HepG2 (cell line): ENCODE measurements around the gene FLVCR1. TPM values are rescaled to one million over a fixed set of nuclear protein-coding genes. Genes with fewer than 3 reads are reported as not detected.

ENCODE experiments used
- ATAC-seq: fragments of 200-7000 bp; cut with Tn5 transposase; 3 replicates; pipeline ENCODE4 v1.9.1; 2020; ENCODE audit warnings: mild to moderate bottlenecking, moderate library complexity
- BruUV-seq: library from RNA; stranded (reverse); fragments of 400-500 nt; replicated peaks from 2 replicates; lab custom pipeline; 2021; lab: Mats Ljungman, UMichigan
- CTCF ChIA-PET: fragments of 300-600 bp; formaldehyde crosslinking; extraction: SDS; loops from one replicate; lab custom pipeline; 2021; ENCODE audit warnings: low total read pairs, inconsistent platforms, low intra/inter-chr PET ratio; lab: Yijun Ruan, JAX
- POLR2A ChIA-PET: fragments of 350-600 bp; sonication (Branson Sonifier 250); formaldehyde crosslinking; loops from one replicate; lab custom pipeline; 2020; ENCODE audit warnings: antibody characterized with exemption, inconsistent platforms; lab: Yijun Ruan, JAX
- DNase-seq: peaks from one replicate; pipeline ENCODE4 v3.0.0-alpha.2; 2015; ENCODE audit warnings: low spot score
- FAIRE-seq: peaks from 3 replicates; lab custom pipeline; 2011; peaks lifted over from hg19 to GRCh38; lab: Jason Lieb, UNC
- H2AFZ ChIP-seq: one replicate; pipeline ENCODE4 v1.6.1; 2011; ENCODE audit warnings: low read length, inconsistent platforms
- H3K27ac ChIP-seq: fragments of 300-600 bp; 3 replicates; pipeline ENCODE4 v1.8.0; 2011; ENCODE audit warnings: mixed run types, mild to moderate bottlenecking, mixed read lengths, low read length, inconsistent platforms; ENCODE audit not compliant: insufficient read depth; ENCODE audit errors: extremely low read length
- H3K27me3 ChIP-seq, 2 experiments: fragments of 200-600 bp in 1 of 2; 2 replicates in 1 of 2; 3 replicates in 1 of 2; pipeline versions ENCODE4 v1.6.0 to v1.8.0; 2011; ENCODE audit warnings: low read length in 2 of 2, mild to moderate bottlenecking in 2 of 2, moderate library complexity in 2 of 2, inconsistent platforms in 1 of 2; ENCODE audit not compliant: insufficient read depth in 2 of 2, control insufficient read depth in 1 of 2
- H3K36me3 ChIP-seq, 2 experiments: fragments of 200-600 bp in 1 of 2; replicated peaks in 1 of 2; 2 replicates in 1 of 2; 3 replicates in 1 of 2; pipeline versions ENCODE4 v1.5.1 to v1.8.0; 2011; ENCODE audit warnings: low read length in 2 of 2, inconsistent platforms in 1 of 2; ENCODE audit not compliant: insufficient read depth in 2 of 2, control insufficient read depth in 1 of 2
- H3K4me1 ChIP-seq: 2 replicates; pipeline ENCODE4 v1.5.1; 2012; ENCODE audit warnings: low read length, inconsistent platforms; ENCODE audit not compliant: insufficient read depth
- H3K4me2 ChIP-seq: 2 replicates; pipeline ENCODE4 v1.6.0; 2011; ENCODE audit warnings: low read depth, low read length, inconsistent platforms
- H3K4me3 ChIP-seq, 3 experiments: fragments of 200-600 bp in 1 of 3; sonication (generic), shearing (Covaris generic) in 1 of 3; replicated peaks in 1 of 3; 2 replicates each; pipeline ENCODE4 v1.5.1; 2011 to 2016; ENCODE audit warnings: low read length in 3 of 3, inconsistent platforms in 2 of 3, low read depth in 2 of 3, mild to moderate bottlenecking in 2 of 3, control low read depth in 1 of 3, mixed read lengths in 1 of 3; ENCODE audit not compliant: insufficient read depth in 1 of 3
- H3K79me2 ChIP-seq: one replicate; pipeline ENCODE4 v1.6.1; 2011; ENCODE audit warnings: low read length, inconsistent platforms; ENCODE audit not compliant: insufficient read depth
- H3K9ac ChIP-seq: 2 replicates; pipeline ENCODE4 v1.6.0; 2011; ENCODE audit warnings: mild to moderate bottlenecking, low read depth, low read length, inconsistent platforms; ENCODE audit not compliant: insufficient read depth
- H3K9me3 ChIP-seq: 2 replicates; pipeline ENCODE4 v1.5.1; 2012; ENCODE audit warnings: mild to moderate bottlenecking, low read length
- H4K20me1 ChIP-seq: 2 replicates; pipeline ENCODE4 v1.6.0; 2011; ENCODE audit warnings: inconsistent platforms, mild to moderate bottlenecking, low read length, moderate library complexity; ENCODE audit not compliant: insufficient read depth
- BRD4 ChIP-seq: sonication (generic); formaldehyde crosslinking; IDR thresholded peaks from 2 replicates; pipeline ENCODE4 v1.4.0; 2020; ENCODE audit warnings: missing genetic modification reagents
- FOXA3 ChIP-seq: IDR thresholded peaks from 2 replicates; pipeline ENCODE4 v1.6.1; 2016; ENCODE audit warnings: missing genetic modification reagents, missing compliant biosample characterization
- FOXO1 ChIP-seq: sonication (generic); formaldehyde crosslinking; IDR thresholded peaks from 2 replicates; pipeline ENCODE4 v1.4.0; 2020; ENCODE audit warnings: missing genetic modification reagents
- IKZF4 ChIP-seq: sonication (generic); formaldehyde crosslinking; IDR thresholded peaks from 2 replicates; pipeline ENCODE4 v1.5.1; 2020; ENCODE audit warnings: borderline replicate concordance, mild to moderate bottlenecking, low read depth, missing genetic modification reagents; ENCODE audit errors: not compliant biosample characterization
- ISL2 ChIP-seq: sonication (generic); formaldehyde crosslinking; IDR thresholded peaks from 2 replicates; pipeline ENCODE4 v1.5.0; 2020; ENCODE audit warnings: missing genetic modification reagents
- NR2F2 ChIP-seq: IDR thresholded peaks from 2 replicates; pipeline ENCODE4 v1.6.1; 2012; ENCODE audit warnings: low read depth, inconsistent platforms, borderline replicate concordance
- RXRB ChIP-seq: IDR thresholded peaks from 2 replicates; pipeline ENCODE4 v1.6.1; 2016; ENCODE audit warnings: borderline replicate concordance, missing genetic modification reagents, missing compliant biosample characterization
- SMAD3 ChIP-seq: sonication (generic); formaldehyde crosslinking; IDR thresholded peaks from 2 replicates; pipeline ENCODE4 v1.4.0; 2020; ENCODE audit warnings: missing genetic modification reagents
- SNAPC2 ChIP-seq: sonication (generic); formaldehyde crosslinking; IDR thresholded peaks from 2 replicates; pipeline ENCODE4 v1.8.1; 2022; ENCODE audit warnings: mild to moderate bottlenecking, missing genetic modification reagents
- ZNF121 ChIP-seq: sonication (generic); formaldehyde crosslinking; IDR thresholded peaks from 2 replicates; pipeline ENCODE4 v1.5.0; 2020; ENCODE audit warnings: mild to moderate bottlenecking, missing genetic modification reagents
- ZNF350 ChIP-seq: sonication (generic); formaldehyde crosslinking; IDR thresholded peaks from 2 replicates; pipeline ENCODE4 v1.4.0; 2020; ENCODE audit warnings: mild to moderate bottlenecking, low read depth, missing genetic modification reagents, borderline replicate concordance
- ZNF644 ChIP-seq: IDR thresholded peaks from 2 replicates; pipeline ENCODE4 v1.6.1; 2016; ENCODE audit warnings: low read depth
- WGBS: methylation state at CpG from one replicate; pipeline ENCODE4 v1.1.6; 2017; ENCODE audit warnings: low lambda C conversion rate; 5-methylcytosine and 5-hydroxymethylcytosine counted together
- in situ Hi-C: cut with HindIII; loops from 2 replicates; pipeline ENCODE4 v1.10.0; 2017; ENCODE audit warnings: low pct_unique_long_range_greater_than_20kb; ENCODE audit not compliant: extremely low pct_ligation_motif_present
- intact Hi-C: fragments of 100-400 bp; cut with micrococcal nuclease; formaldehyde crosslinking; loops from one replicate; pipeline ENCODE4 v1.10.0; 2022; ENCODE audit not compliant: unreplicated experiment
- polyA plus RNA-seq, 8 experiments: library from polyadenylated mRNA; depleted of rRNA in 3 of 8; stranded (reverse) in 7 of 8; unstranded in 1 of 8; fragments of >200 nt; fragmentation: Illumina TruSeq in 4 of 8; extraction: Trizol in 4 of 8; gene quantifications; 2 replicates each; pipeline versions ENCODE4 v1.2.1 to v1.2.3, GENCODE V29; 2011 to 2016; ENCODE audit warnings: low read depth in 4 of 8, missing spikeins in 1 of 8, mixed read lengths in 1 of 8; ENCODE audit not compliant: insufficient read depth in 1 of 8
- total RNA-seq, 5 experiments: library from RNA; depleted of rRNA; stranded (reverse); fragments of >200 nt; fragmentation: Illumina TruSeq; extraction: Trizol; gene quantifications; 2 replicates each; pipeline ENCODE4 v1.2.3, GENCODE V29; 2016; ENCODE audit warnings: low read depth in 1 of 5
- TF ChIP-seq, protein P1 (sequence below): sonication (generic); formaldehyde crosslinking; conservative IDR thresholded peaks from 2 replicates; pipeline ENCODE4 v1.8.0; 2022; ENCODE audit warnings: mild to moderate bottlenecking, moderate library complexity, missing genetic modification reagents
- TF ChIP-seq, protein P2 (sequence below): sonication (generic); formaldehyde crosslinking; IDR thresholded peaks from 2 replicates; pipeline ENCODE4 v1.8.0; 2022; ENCODE audit warnings: mild to moderate bottlenecking, missing genetic modification reagents, borderline replicate concordance
- TF ChIP-seq, protein P3 (sequence below), 2 experiments: IDR thresholded peaks; 2 replicates each; pipeline ENCODE4 v1.6.1; 2011 to 2012; ENCODE audit warnings: low read length in 2 of 2, borderline replicate concordance in 1 of 2, low read depth in 1 of 2, mild to moderate bottlenecking in 1 of 2, moderate library complexity in 1 of 2

The FLVCR1 gene
- total and polyA plus RNA-seq, 2 of the 13 experiments (the other 11 are each of a cell fraction or from before 2014, with no cell fraction given), result 14.8 to 39.8 TPM

DNA sequence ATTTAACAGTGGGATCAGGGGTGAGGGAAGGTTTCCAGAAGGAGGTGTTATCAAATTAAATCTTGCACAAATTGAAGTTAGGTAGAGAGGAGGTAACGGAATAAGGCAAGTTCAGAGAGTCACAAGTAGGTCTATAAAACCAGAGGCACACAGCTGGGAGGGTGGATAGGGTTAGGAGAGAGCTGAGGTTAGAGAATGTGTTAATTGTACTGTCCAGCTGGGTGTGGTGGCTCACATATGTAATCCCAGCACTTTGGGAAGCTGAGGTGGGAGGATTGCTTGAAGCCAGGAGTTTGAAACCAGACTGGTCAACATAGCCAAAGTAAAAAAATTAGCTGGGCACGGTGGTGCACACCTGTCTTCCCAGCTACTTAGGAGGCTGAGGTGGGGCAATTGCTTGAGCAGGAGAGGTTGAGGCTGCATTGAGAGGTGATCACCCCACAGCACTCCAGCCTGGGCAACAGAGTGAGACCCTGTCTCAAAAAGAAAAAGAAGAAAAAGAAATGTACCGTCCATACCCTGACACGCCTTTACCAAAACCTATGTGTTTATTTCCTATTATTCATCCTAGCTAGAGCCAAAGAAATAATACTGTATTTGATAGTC lies 30.8 kb upstream of the FLVCR1 start (continued):
- TF ChIP-seq, protein P1, sequence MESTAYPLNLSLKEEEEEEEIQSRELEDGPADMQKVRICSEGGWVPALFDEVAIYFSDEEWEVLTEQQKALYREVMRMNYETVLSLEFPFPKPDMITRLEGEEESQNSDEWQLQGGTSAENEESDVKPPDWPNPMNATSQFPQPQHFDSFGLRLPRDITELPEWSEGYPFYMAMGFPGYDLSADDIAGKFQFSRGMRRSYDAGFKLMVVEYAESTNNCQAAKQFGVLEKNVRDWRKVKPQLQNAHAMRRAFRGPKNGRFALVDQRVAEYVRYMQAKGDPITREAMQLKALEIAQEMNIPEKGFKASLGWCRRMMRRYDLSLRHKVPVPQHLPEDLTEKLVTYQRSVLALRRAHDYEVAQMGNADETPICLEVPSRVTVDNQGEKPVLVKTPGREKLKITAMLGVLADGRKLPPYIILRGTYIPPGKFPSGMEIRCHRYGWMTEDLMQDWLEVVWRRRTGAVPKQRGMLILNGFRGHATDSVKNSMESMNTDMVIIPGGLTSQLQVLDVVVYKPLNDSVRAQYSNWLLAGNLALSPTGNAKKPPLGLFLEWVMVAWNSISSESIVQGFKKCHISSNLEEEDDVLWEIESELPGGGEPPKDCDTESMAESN, result 0 out of 2 replicates have a peak, but pooled peaks have one; percentile 45

DNA sequence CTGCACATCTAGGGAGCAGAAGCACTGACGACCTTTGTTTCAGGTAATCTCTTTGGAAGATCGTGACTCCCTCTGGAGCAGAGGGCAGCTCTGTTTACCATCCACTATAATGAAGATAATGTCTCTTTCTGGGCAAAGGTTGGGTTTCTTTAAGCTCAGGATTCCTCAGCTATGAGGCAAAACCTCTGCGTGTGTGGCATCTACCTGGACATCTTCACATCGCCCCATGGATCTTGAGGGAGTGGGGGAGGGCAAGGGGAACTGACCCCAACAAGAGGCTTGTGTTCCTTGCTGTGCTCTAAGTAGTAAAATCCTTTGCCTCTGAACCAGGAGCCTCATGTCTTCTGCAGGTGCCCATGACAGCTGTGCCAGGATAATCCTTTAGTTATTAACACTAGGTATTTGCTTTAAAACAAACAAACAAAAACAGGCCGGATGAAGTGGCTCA lies 30.2 kb upstream of the FLVCR1 start:
- peak; percentile 91 for FAIRE-seq
- POLR2A ChIA-PET, result interaction anchor here (1.0 to 4.0 kb wide), 9 partner anchors 9 to 78 kb away, joined by 3 to 49 read pairs (median 4); partner anchors contain the start of genes FLVCR1, NSL1, SPATA45 and TATDN3
- TF ChIP-seq, protein P2, sequence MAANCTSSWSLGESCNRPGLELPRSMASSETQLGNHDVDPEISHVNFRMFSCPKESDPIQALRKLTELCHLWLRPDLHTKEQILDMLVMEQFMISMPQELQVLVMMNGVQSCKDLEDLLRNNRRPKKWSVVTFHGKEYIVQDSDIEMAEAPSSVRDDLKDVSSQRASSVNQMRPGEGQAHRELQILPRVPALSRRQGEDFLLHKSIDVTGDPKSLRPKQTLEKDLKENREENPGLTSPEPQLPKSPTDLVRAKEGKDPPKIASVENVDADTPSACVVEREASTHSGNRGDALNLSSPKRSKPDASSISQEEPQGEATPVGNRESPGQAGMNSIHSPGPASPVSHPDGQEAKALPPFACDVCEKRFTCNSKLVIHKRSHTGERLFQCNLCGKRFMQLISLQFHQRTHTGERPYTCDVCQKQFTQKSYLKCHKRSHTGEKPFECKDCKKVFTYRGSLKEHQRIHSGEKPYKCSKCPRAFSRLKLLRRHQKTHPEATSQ, result 0 out of 2 replicates have a peak, but pooled peaks have one; percentile 39
- TF ChIP-seq IKZF4 (CRISPR knock-in tag), result no peak
- TF ChIP-seq ZNF644 (CRISPR knock-in tag), result peak; percentile 48; the same call in 1 of the 2 replicates
- TF ChIP-seq NR2F2, result peak; percentile 72; the same call in 1 of the 2 replicates
- peak; percentile 78; the same call in 1 of the 2 replicates for TF ChIP-seq FOXO1
- TF ChIP-seq SMAD3 (CRISPR knock-in tag), result 0 out of 2 replicates have a peak, but pooled peaks have one; percentile 16
- TF ChIP-seq, protein P3, sequence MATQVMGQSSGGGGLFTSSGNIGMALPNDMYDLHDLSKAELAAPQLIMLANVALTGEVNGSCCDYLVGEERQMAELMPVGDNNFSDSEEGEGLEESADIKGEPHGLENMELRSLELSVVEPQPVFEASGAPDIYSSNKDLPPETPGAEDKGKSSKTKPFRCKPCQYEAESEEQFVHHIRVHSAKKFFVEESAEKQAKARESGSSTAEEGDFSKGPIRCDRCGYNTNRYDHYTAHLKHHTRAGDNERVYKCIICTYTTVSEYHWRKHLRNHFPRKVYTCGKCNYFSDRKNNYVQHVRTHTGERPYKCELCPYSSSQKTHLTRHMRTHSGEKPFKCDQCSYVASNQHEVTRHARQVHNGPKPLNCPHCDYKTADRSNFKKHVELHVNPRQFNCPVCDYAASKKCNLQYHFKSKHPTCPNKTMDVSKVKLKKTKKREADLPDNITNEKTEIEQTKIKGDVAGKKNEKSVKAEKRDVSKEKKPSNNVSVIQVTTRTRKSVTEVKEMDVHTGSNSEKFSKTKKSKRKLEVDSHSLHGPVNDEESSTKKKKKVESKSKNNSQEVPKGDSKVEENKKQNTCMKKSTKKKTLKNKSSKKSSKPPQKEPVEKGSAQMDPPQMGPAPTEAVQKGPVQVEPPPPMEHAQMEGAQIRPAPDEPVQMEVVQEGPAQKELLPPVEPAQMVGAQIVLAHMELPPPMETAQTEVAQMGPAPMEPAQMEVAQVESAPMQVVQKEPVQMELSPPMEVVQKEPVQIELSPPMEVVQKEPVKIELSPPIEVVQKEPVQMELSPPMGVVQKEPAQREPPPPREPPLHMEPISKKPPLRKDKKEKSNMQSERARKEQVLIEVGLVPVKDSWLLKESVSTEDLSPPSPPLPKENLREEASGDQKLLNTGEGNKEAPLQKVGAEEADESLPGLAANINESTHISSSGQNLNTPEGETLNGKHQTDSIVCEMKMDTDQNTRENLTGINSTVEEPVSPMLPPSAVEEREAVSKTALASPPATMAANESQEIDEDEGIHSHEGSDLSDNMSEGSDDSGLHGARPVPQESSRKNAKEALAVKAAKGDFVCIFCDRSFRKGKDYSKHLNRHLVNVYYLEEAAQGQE (IDR thresholded peaks at IDR 0.05; ENCODE audit: borderline replicate concordance in 1 of 2, low read depth in 1 of 2, low read length in 2 of 2), result peak in 1 of 2 experiments; percentile 16; a peak in 1 of 4 replicates
- peak; percentile 31; the same call in 1 of the 2 replicates for TF ChIP-seq SNAPC2 (CRISPR knock-in tag)
- peak; percentile 93 for TF ChIP-seq RXRB
- TF ChIP-seq BRD4, result peak; percentile 17; the same call in 1 of the 2 replicates
- TF ChIP-seq ZNF350 (CRISPR knock-in tag), result no peak
- peak; percentile 81 for TF ChIP-seq FOXA3
- TF ChIP-seq ZNF121 (CRISPR knock-in tag), result 0 out of 2 replicates have a peak, but pooled peaks have one; percentile 2
- peak; percentile 66 for TF ChIP-seq ISL2

More for the DNA sequence above, 30.2 kb upstream of the FLVCR1 start:
- peak overlapping the region; percentile 80 for H2AFZ ChIP-seq
- ATAC-seq (peak; percentile 92), DNase-seq (peak; percentile 90)
- in situ Hi-C loops (no loop called here), intact Hi-C loops (no loop called here)
- H4K20me1 ChIP-seq, result no peaks in the 10 kb centered on the region
- peak overlapping the region; percentile 32 to 64 (median 36); a peak in 5 of 6 replicates for H3K4me3 ChIP-seq
- H3K27ac ChIP-seq, result peak overlapping the region; percentile 98
- TSS peak; percentile 90 for BruUV-seq
- CTCF ChIA-PET, result no interaction called here
- no peaks in the 10 kb centered on the region for H3K36me3 ChIP-seq
- peaks cover 16% of the 10 kb centered on the region for H3K9me3 ChIP-seq
- H3K27me3 ChIP-seq, result no peaks in the 10 kb centered on the region
- H3K4me1 ChIP-seq, result peaks cover 48% of the 10 kb centered on the region
- H3K79me2 ChIP-seq, result no peaks in the 10 kb centered on the region
- 0% methylated on average over 5 of the region's 5 CpGs for WGBS
- H3K4me2 ChIP-seq, result peak overlapping the region; percentile 98
- peak overlapping the region; percentile 75 for H3K9ac ChIP-seq
